Suprapubic skin (tissue), 4 donors: ENCODE results near the gene GALNT6. TPM values are rescaled to one million over a fixed set of nuclear protein-coding genes. Genes with fewer than 3 reads are reported as not detected.

Experiments
- DNase-seq, 2 donors: peaks; one replicate each; pipeline ENCODE4 v3.0.0-alpha.2; 2019; ENCODE audit warnings: low spot score in 2 of 2
- H3K27ac ChIP-seq: fragments of 200-600 bp; sonication (generic); one replicate; pipeline ENCODE4 v1.5.1; 2019
- H3K27me3 ChIP-seq: fragments of 200-600 bp; sonication (generic); one replicate; pipeline ENCODE4 v1.5.1; 2019
- H3K36me3 ChIP-seq: fragments of 200-600 bp; sonication (generic); one replicate; pipeline ENCODE4 v1.5.1; 2019
- H3K4me1 ChIP-seq: fragments of 200-600 bp; sonication (generic); one replicate; pipeline ENCODE4 v1.5.1; 2019
- H3K4me3 ChIP-seq: fragments of 200-600 bp; sonication (generic); one replicate; pipeline ENCODE4 v1.5.1; 2019; ENCODE audit warnings: mild to moderate bottlenecking
- H3K9me3 ChIP-seq: fragments of 200-600 bp; sonication (generic); one replicate; pipeline ENCODE4 v1.5.1; 2019
- EP300 ChIP-seq: sonication (generic); formaldehyde crosslinking; IDR thresholded peaks from one replicate; pipeline ENCODE4 v1.6.1; 2017; ENCODE audit warnings: antibody characterized with exemption
- POLR2A ChIP-seq, 2 donors: fragments of 450-650 bp; IDR thresholded peaks; one replicate each; pipeline ENCODE4 v1.6.1; 2017; ENCODE audit warnings: antibody characterized with exemption in 2 of 2, mild to moderate bottlenecking in 2 of 2, moderate library complexity in 2 of 2
- POLR2AphosphoS5 ChIP-seq, 3 donors: sonication (generic); formaldehyde crosslinking; IDR thresholded peaks; one replicate each; pipeline ENCODE4 v1.6.1; 2017; ENCODE audit warnings: antibody characterized with exemption in 3 of 3
- WGBS: methylation state at CpG from one replicate; pipeline ENCODE4 v1.1.5; 2018; 5-methylcytosine and 5-hydroxymethylcytosine counted together
- total RNA-seq, 4 donors: library from RNA; depleted of rRNA; stranded (reverse); fragments of >200 nt; gene quantifications; one replicate each; pipeline ENCODE4 v1.1.0, GENCODE V29; 2016
- TF ChIP-seq, protein P1 (sequence below), 2 donors: fragments of 200-600 bp in 1 of 2; fragments of 450-650 bp in 1 of 2; sonication (generic) in 1 of 2; IDR thresholded peaks; one replicate each; pipeline ENCODE4 v1.5.1; 2016 to 2019; ENCODE audit warnings: antibody characterized with exemption in 2 of 2, mild to moderate bottlenecking in 1 of 2, moderate library complexity in 1 of 2

GALNT6 gene
- total RNA-seq, 4 donors from 2014 or later = 2.0 to 33.8 (median 8.8) TPM

DNA sequence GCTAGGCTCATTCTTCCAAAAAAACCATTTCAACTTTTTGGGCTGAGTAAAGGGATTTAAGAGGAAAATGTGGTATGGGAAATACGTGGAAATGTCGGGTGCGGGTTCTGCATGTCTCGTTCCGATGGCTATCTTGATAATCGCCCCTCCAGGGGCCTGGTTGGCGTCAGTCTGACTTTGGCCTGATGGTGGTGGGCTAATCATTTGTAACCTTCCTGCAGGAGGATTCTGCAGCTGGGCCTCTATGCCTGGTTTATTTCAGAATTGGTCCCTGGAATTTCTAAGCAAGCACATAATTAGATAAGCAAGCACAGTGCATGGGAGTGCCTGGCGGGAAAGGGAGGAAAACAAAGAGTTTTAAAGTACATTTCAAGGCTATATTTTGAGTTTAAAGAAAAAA lies 18.6 kb upstream of the GALNT6 start:
- Histone ChIP-seq H3K27me3 (no peaks in the 10 kb centered on the region), H3K9me3 (no peaks in the 10 kb centered on the region), H3K36me3 (no peaks in the 10 kb centered on the region), H3K27ac (no peak overlapping the region), H3K4me1 (no peaks in the 10 kb centered on the region), H3K4me3 (no peak overlapping the region)
- TF ChIP-seq POLR2A (IDR thresholded peaks at IDR 0.05) (no peak), POLR2AphosphoS5 (IDR thresholded peaks at IDR 0.05) (no peak), EP300 (no peak)
- TF ChIP-seq, protein P1, sequence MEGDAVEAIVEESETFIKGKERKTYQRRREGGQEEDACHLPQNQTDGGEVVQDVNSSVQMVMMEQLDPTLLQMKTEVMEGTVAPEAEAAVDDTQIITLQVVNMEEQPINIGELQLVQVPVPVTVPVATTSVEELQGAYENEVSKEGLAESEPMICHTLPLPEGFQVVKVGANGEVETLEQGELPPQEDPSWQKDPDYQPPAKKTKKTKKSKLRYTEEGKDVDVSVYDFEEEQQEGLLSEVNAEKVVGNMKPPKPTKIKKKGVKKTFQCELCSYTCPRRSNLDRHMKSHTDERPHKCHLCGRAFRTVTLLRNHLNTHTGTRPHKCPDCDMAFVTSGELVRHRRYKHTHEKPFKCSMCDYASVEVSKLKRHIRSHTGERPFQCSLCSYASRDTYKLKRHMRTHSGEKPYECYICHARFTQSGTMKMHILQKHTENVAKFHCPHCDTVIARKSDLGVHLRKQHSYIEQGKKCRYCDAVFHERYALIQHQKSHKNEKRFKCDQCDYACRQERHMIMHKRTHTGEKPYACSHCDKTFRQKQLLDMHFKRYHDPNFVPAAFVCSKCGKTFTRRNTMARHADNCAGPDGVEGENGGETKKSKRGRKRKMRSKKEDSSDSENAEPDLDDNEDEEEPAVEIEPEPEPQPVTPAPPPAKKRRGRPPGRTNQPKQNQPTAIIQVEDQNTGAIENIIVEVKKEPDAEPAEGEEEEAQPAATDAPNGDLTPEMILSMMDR (IDR thresholded peaks at IDR 0.05) = no peak
- WGBS = 74% methylated on average over 8 of the region's 8 CpGs
- no peak for DNase-seq

DNA sequence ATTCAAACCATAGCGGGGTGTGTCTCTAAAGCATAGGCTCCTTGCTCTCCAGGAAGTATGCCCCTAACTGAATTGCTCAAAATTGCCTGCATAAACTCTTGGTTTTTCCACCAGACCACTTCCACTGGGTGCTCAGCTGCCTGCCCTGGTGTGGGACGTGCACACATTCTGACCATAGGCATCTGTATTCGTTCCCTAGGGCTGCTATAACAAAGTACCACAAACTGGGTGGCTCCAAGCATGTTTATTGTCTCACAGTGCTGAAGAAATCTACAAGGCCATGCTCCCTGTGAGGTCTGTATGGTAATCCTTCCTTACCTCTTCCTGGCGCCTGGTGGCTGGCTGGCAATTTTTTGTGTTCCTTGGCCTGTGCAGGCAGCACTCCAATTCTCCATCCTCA lies 16.4 kb upstream of the GALNT6 start:
- no peaks in the 10 kb centered on the region for H3K9me3 ChIP-seq
- WGBS = 90% methylated on average over 3 of the region's 4 CpGs
- H3K36me3 ChIP-seq = no peaks in the 10 kb centered on the region
- no peaks in the 10 kb centered on the region for H3K27me3 ChIP-seq
- H3K4me3 ChIP-seq = no peak overlapping the region
- H3K27ac ChIP-seq = no peak overlapping the region
- TF ChIP-seq POLR2AphosphoS5 (IDR thresholded peaks at IDR 0.05) (no peak), EP300 (no peak), POLR2A (IDR thresholded peaks at IDR 0.05) (no peak)
- TF ChIP-seq, protein P1 (IDR thresholded peaks at IDR 0.05) = no peak
- H3K4me1 ChIP-seq = no peaks in the 10 kb centered on the region
- DNase-seq = no peak

DNA sequence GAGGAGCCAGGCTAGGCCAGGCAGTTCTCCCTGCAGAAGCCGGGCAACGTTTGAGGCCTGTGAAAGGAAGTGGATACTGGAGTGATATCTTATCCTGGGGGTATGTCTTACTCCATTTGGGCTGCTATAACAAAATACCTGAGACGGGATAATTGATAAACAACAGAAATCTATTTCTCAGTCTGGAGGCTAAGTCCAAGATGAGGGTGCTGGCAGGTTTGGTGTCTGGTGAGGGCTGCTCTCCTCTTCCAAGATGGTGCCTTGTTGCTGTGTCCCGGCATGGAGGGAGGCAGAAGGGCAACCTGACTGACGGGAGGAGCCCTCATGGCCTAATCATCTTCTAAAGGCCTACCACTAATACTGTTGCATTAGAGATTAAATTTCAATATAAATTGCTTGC lies 15.7 kb upstream of the GALNT6 start:
- Histone ChIP-seq H3K9me3 (no peaks in the 10 kb centered on the region), H3K4me3 (no peak overlapping the region), H3K4me1 (no peaks in the 10 kb centered on the region), H3K36me3 (no peaks in the 10 kb centered on the region), H3K27me3 (no peaks in the 10 kb centered on the region), H3K27ac (no peak overlapping the region)
- TF ChIP-seq POLR2A (IDR thresholded peaks at IDR 0.05) (no peak), POLR2AphosphoS5 (IDR thresholded peaks at IDR 0.05) (no peak), EP300 (no peak)
- TF ChIP-seq, protein P1 (IDR thresholded peaks at IDR 0.05) = no peak
- DNase-seq = no peak
- WGBS = 88% methylated on average over 5 of the region's 5 CpGs

DNA sequence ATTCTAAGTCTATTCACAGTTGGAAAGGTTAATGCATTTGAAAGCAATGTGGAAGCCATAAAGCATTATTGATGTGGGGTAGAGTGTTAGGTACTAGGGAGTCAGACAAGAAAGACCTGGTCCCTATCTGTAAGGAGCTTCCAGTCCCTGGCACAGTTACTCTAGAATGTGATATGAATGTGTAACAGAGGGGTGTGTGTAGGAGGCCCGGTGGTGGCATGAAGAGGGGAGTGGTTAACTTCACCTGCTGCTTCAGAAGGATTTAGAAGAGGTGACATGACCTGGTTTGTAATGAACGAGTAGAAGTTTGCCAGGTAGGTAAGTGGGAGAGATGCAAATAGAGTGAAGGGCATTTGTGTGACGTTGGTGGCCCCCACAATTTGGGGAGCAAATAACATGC lies 15.1 kb upstream of the GALNT6 start:
- Histone ChIP-seq H3K27me3 (no peaks in the 10 kb centered on the region), H3K27ac (no peak overlapping the region), H3K36me3 (no peaks in the 10 kb centered on the region), H3K4me3 (no peak overlapping the region), H3K9me3 (no peaks in the 10 kb centered on the region), H3K4me1 (no peaks in the 10 kb centered on the region)
- no peak for TF ChIP-seq POLR2AphosphoS5 (IDR thresholded peaks at IDR 0.05)
- no peak for TF ChIP-seq POLR2A (IDR thresholded peaks at IDR 0.05)
- no peak for TF ChIP-seq EP300
- TF ChIP-seq, protein P1 (IDR thresholded peaks at IDR 0.05) = no peak
- WGBS = 65% methylated on average over 3 of the region's 3 CpGs
- no peak for DNase-seq

DNA sequence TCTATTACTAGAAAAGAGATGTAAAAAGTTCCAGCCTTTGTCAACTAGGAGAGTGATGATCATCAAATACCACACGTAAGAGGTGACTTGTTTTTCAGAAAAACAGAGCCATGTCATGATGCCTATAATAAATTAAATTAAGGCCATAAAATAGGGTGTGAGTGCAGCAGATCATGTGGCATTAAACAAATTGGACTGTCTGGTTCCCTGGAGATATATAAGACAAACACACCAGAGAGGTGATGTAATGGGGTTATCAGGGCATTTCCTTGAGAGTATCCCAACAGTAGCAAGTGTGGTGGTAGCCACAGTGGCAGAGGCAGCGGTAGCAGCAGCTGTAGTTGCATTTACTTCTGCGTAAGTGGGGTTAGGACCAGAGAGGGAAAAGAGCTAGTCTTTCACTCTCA lies 14.6 kb upstream of the GALNT6 start:
- no peak for DNase-seq
- 86% methylated on average over 3 of the region's 3 CpGs for WGBS
- Histone ChIP-seq H3K36me3 (no peaks in the 10 kb centered on the region), H3K4me1 (no peaks in the 10 kb centered on the region), H3K9me3 (no peaks in the 10 kb centered on the region), H3K27me3 (no peaks in the 10 kb centered on the region), H3K4me3 (no peak overlapping the region), H3K27ac (no peak overlapping the region)
- no peak for TF ChIP-seq POLR2AphosphoS5 (IDR thresholded peaks at IDR 0.05)

DNA sequence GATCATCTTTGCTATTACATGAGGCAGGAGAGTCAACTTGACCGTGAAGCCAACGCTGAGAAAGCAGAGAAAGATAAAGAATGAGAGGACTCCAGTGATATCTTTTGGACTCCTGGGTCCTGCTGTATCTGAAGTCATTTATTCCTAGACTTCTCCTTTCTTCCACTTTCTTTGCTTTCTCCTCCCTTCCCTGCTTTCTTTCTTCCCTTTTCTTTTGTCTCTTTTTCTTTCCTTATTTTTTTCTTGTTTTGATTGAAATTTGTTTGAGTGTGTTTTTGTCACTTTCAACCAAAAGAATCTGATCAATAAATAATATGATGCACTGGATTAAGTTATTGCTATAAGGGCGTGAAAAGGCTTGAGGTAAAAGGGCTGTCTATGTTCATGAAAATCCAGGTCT lies 13.4 kb upstream of the GALNT6 start:
- DNase-seq = no peak
- 96% methylated on average over 3 of the region's 3 CpGs for WGBS

More for the DNA sequence above, 13.4 kb upstream of the GALNT6 start:
- no peaks in the 10 kb centered on the region for H3K9me3 ChIP-seq
- no peaks in the 10 kb centered on the region for H3K27me3 ChIP-seq
- H3K4me1 ChIP-seq = no peaks in the 10 kb centered on the region
- H3K36me3 ChIP-seq = no peaks in the 10 kb centered on the region
- TF ChIP-seq EP300 (no peak), POLR2AphosphoS5 (IDR thresholded peaks at IDR 0.05) (no peak), POLR2A (IDR thresholded peaks at IDR 0.05) (no peak)
- TF ChIP-seq, protein P1 (IDR thresholded peaks at IDR 0.05) = no peak
- H3K4me3 ChIP-seq = no peak overlapping the region
- H3K27ac ChIP-seq = no peak overlapping the region
